A673 (cell line): Measurements from ENCODE around the gene JCAD. TPM values are rescaled to one million over a fixed set of nuclear protein-coding genes. Genes with fewer than 3 reads are reported as not detected.
A peak's percentile ranks its signal among the peaks of the same experiment; 100 is the strongest.

ENCODE experiments used
- BruUV-seq: library from RNA; stranded (reverse); fragments of 400-500 nt; replicated peaks from 2 replicates; lab custom pipeline; 2021; lab: Mats Ljungman, UMichigan
- CTCF ChIA-PET: fragments of 300-600 bp; sonication (Branson Sonifier 250); formaldehyde crosslinking; loops from one replicate; lab custom pipeline; 2022; ENCODE audit warnings: antibody characterized with exemption; lab: Charles Lee
- POLR2A ChIA-PET: fragments of 300-600 bp; sonication (Branson Sonifier 250); formaldehyde crosslinking; loops from one replicate; lab custom pipeline; 2022; ENCODE audit warnings: antibody characterized with exemption; ENCODE audit not compliant: low non-redundant PET; lab: Charles Lee
- DNase-seq: peaks from one replicate; pipeline ENCODE4 v3.0.0-alpha.2; 2015; ENCODE audit warnings: low spot score
- H3K27ac ChIP-seq: fragments of 200-600 bp; sonication (generic); 2 replicates; pipeline ENCODE4 v1.5.1; 2016; ENCODE audit warnings: mixed run types, low read depth, mild to moderate bottlenecking, mixed read lengths, antibody characterized with exemption, low read length; ENCODE audit not compliant: poor library complexity, severe bottlenecking
- H3K27me3 ChIP-seq: fragments of 200-600 bp; sonication (generic); replicated peaks from 2 replicates; pipeline ENCODE4 v1.6.1; 2017; ENCODE audit warnings: mixed run types, low read depth, mild to moderate bottlenecking, mixed read lengths, antibody characterized with exemption, low read length; ENCODE audit not compliant: insufficient read depth, poor library complexity
- H3K36me3 ChIP-seq: fragments of 200-600 bp; sonication (generic); 2 replicates; pipeline ENCODE4 v1.6.1; 2016; ENCODE audit warnings: mixed run types, mild to moderate bottlenecking, mixed read lengths, antibody characterized with exemption, low read length; ENCODE audit not compliant: insufficient read depth, poor library complexity, severe bottlenecking
- H3K4me1 ChIP-seq: fragments of 200-600 bp; sonication (generic); 2 replicates; pipeline ENCODE4 v1.6.1; 2017; ENCODE audit warnings: mixed run types, mild to moderate bottlenecking, mixed read lengths, antibody characterized with exemption, low read length; ENCODE audit not compliant: insufficient read depth, poor library complexity, severe bottlenecking
- H3K4me3 ChIP-seq: fragments of 200-600 bp; sonication (generic); 2 replicates; pipeline ENCODE4 v1.5.1; 2016; ENCODE audit warnings: low read depth, mixed run types, mild to moderate bottlenecking, mixed read lengths, low read length; ENCODE audit not compliant: poor library complexity, severe bottlenecking
- H3K9me3 ChIP-seq: fragments of 200-600 bp; sonication (generic); 2 replicates; pipeline ENCODE4 v1.6.1; 2016; ENCODE audit warnings: mixed run types, low read depth, mild to moderate bottlenecking, mixed read lengths, antibody characterized with exemption, low read length; ENCODE audit not compliant: poor library complexity, severe bottlenecking
- CTCF ChIP-seq: fragments of 300-800, 200-600 bp; sonication (generic); conservative IDR thresholded peaks from 2 replicates; pipeline ENCODE4 v1.5.1; 2017; ENCODE audit warnings: low read depth, mild to moderate bottlenecking, antibody characterized with exemption, low read length, moderate library complexity, mixed read lengths
- EZH2 ChIP-seq: fragments of 200-600 bp; sonication (generic); IDR thresholded peaks from 2 replicates; pipeline ENCODE4 v1.6.1; 2017; ENCODE audit warnings: borderline replicate concordance, low read depth, mild to moderate bottlenecking, mixed read lengths, antibody characterized with exemption, low read length; ENCODE audit not compliant: poor library complexity, severe bottlenecking
- intact Hi-C: fragments of 100-400 bp; cut with micrococcal nuclease; formaldehyde crosslinking; loops from one replicate; pipeline ENCODE4 v1.10.0; 2022; ENCODE audit not compliant: unreplicated experiment
- total RNA-seq: library from RNA; stranded (reverse); gene quantifications from 2 replicates; pipeline ENCODE4 v1.2.3, GENCODE V29; 2021

Gene JCAD
- total RNA-seq, 1 experiment from 2014 or later: 65.8 TPM

- CTCF ChIA-PET: no interaction called here
- POLR2A ChIA-PET: no interaction called here
- DNase-seq: no peak
Observed at GRCh38 chr10:30028738-30029030, 30.7 kb downstream of the JCAD start.

GRCh38 chr10:30028006-30028737 lies 31.2 kb downstream of the JCAD start:
- DNase-seq: no peak
- no peak overlapping the region for H3K27ac ChIP-seq
- BruUV-seq: no TSS peak
- TF ChIP-seq EZH2: no peak
- no peaks in the 10 kb centered on the region for H3K27me3 ChIP-seq
- intact Hi-C loops: no loop called here
- no peaks in the 10 kb centered on the region for H3K9me3 ChIP-seq
- ChIA-PET CTCF (no interaction called here), POLR2A (no interaction called here)
- H3K4me1 ChIP-seq: no peaks in the 10 kb centered on the region
- no peak overlapping the region for H3K4me3 ChIP-seq
- H3K36me3 ChIP-seq: peaks cover 51% of the 10 kb centered on the region

More at GRCh38 chr10:30028738-30029030, 30.7 kb downstream of the JCAD start:
- no peaks in the 10 kb centered on the region for H3K4me1 ChIP-seq
- H3K9me3 ChIP-seq: no peaks in the 10 kb centered on the region
- H3K4me3 ChIP-seq: no peak overlapping the region
- no peaks in the 10 kb centered on the region for H3K27me3 ChIP-seq
- no peak overlapping the region for H3K27ac ChIP-seq
- TF ChIP-seq CTCF: no peak
- no peak for TF ChIP-seq EZH2
- intact Hi-C loops: no loop called here
- H3K36me3 ChIP-seq: peaks cover 51% of the 10 kb centered on the region
- no TSS peak for BruUV-seq

- TSS peak; percentile 25 for BruUV-seq
- Histone ChIP-seq H3K4me1 (no peaks in the 10 kb centered on the region), H3K9me3 (no peaks in the 10 kb centered on the region), H3K27me3 (no peaks in the 10 kb centered on the region), H3K4me3 (no peak overlapping the region), H3K27ac (no peak overlapping the region), H3K36me3 (peaks cover 55% of the 10 kb centered on the region)
- intact Hi-C loops: no loop called here
- CTCF ChIA-PET: interaction anchor here (0.6 kb wide), 1 partner anchor 25 kb away, joined by 6 read pairs; no protein-coding TSS in a partner anchor
- POLR2A ChIA-PET: no interaction called here
- TF ChIP-seq CTCF: no peak
- DNase-seq: no peak
Observed at GRCh38 chr10:30027057-30028005, 32.1 kb downstream of the JCAD start.
